ENCODE measurements around the gene SI.

The SI gene

GRCh38 chr3:165056510-165056909 lies 21.8 kb downstream of the SI start:
- Histone ChIP-seq H2BK5ac (ENCODE audit: low read length) (no peak overlapping the region), H3K4ac (ENCODE audit: low read length) (no peak overlapping the region), H3K14ac (ENCODE audit: low read length) (no peak overlapping the region), H3K36me3 (replicated peaks in 1 of 2; ENCODE audit: control insufficient read depth in 2 of 2, insufficient read depth in 2 of 2, low read length in 2 of 2) (no peaks in the 10 kb centered on the region), H2AK5ac (ENCODE audit: low read depth, low read length) (no peak overlapping the region), H3K4me3 (ENCODE audit: low read length in 2 of 2) (no peak overlapping the region), H3K9ac (ENCODE audit: low read depth, low read length, poor library complexity) (no peak overlapping the region), H3K4me2 (ENCODE audit: insufficient read depth, low read length, poor library complexity, severe bottlenecking) (no peak overlapping the region), H3K18ac (ENCODE audit: low read length) (no peak overlapping the region), H2AFZ (ENCODE audit: low read length) (no peak overlapping the region), H3K79me1 (ENCODE audit: low read depth, low read length) (no peaks in the 10 kb centered on the region), H3K27ac (replicated peaks; ENCODE audit: low read length) (no peak overlapping the region), H2BK12ac (ENCODE audit: low read length) (no peak overlapping the region), H2BK15ac (ENCODE audit: low read length) (no peak overlapping the region), H3K23ac (ENCODE audit: low read depth, low read length, poor library complexity) (no peak overlapping the region), H4K91ac (ENCODE audit: low read depth, low read length, poor library complexity) (no peak overlapping the region), H3K9me3 (replicated peaks in 1 of 2; ENCODE audit: control insufficient read depth in 2 of 2, insufficient read depth in 1 of 2, low read depth in 1 of 2, low read length in 2 of 2) (no peaks in the 10 kb centered on the region), H4K8ac (ENCODE audit: low read depth, low read length) (no peak overlapping the region), H3K4me1 (ENCODE audit: control insufficient read depth in 2 of 2, insufficient read depth in 1 of 2, low read depth in 1 of 2, low read length in 2 of 2) (no peaks in the 10 kb centered on the region), H2BK120ac (ENCODE audit: low read depth, low read length) (no peak overlapping the region), H3K27me3 (ENCODE audit: control insufficient read depth in 3 of 3, insufficient read depth in 3 of 3, low read depth in 1 of 3, low read length in 3 of 3) (no peaks in the 10 kb centered on the region)
- DNase-seq (ENCODE audit: low spot score) = no peak
- WGBS, 2 donors (ENCODE audit: extremely low coverage in 2 of 2, insufficient read length in 2 of 2, insufficient replicate concordance in 1 of 2) = no CpG with 5 or more reads among the region's 2 CpGs

- no CpG with 5 or more reads among the region's 1 CpG for WGBS, 2 donors (ENCODE audit: extremely low coverage in 2 of 2, insufficient read length in 2 of 2, insufficient replicate concordance in 1 of 2)
- Histone ChIP-seq H3K18ac (ENCODE audit: low read length) (no peak overlapping the region), H3K27me3 (ENCODE audit: control insufficient read depth in 3 of 3, insufficient read depth in 3 of 3, low read depth in 1 of 3, low read length in 3 of 3) (no peaks in the 10 kb centered on the region), H3K4me1 (ENCODE audit: control insufficient read depth in 2 of 2, insufficient read depth in 1 of 2, low read depth in 1 of 2, low read length in 2 of 2) (no peaks in the 10 kb centered on the region), H4K91ac (ENCODE audit: low read depth, low read length, poor library complexity) (no peak overlapping the region), H3K4ac (ENCODE audit: low read length) (no peak overlapping the region), H3K4me3 (ENCODE audit: low read length in 2 of 2) (no peak overlapping the region), H2AK5ac (ENCODE audit: low read depth, low read length) (no peak overlapping the region), H2BK12ac (ENCODE audit: low read length) (no peak overlapping the region), H3K9me3 (replicated peaks in 1 of 2; ENCODE audit: control insufficient read depth in 2 of 2, insufficient read depth in 1 of 2, low read depth in 1 of 2, low read length in 2 of 2) (peaks cover 0 to 4% of the 10 kb centered on the region in 2 donors), H3K23ac (ENCODE audit: low read depth, low read length, poor library complexity) (no peak overlapping the region), H3K4me2 (ENCODE audit: insufficient read depth, low read length, poor library complexity, severe bottlenecking) (no peak overlapping the region), H3K36me3 (replicated peaks in 1 of 2; ENCODE audit: control insufficient read depth in 2 of 2, insufficient read depth in 2 of 2, low read length in 2 of 2) (no peaks in the 10 kb centered on the region), H2BK120ac (ENCODE audit: low read depth, low read length) (no peak overlapping the region), H3K79me1 (ENCODE audit: low read depth, low read length) (no peaks in the 10 kb centered on the region), H3K9ac (ENCODE audit: low read depth, low read length, poor library complexity) (no peak overlapping the region), H3K27ac (replicated peaks; ENCODE audit: low read length) (no peak overlapping the region), H3K14ac (ENCODE audit: low read length) (no peak overlapping the region), H2AFZ (ENCODE audit: low read length) (no peak overlapping the region), H4K8ac (ENCODE audit: low read depth, low read length) (no peak overlapping the region), H2BK15ac (ENCODE audit: low read length) (no peak overlapping the region), H2BK5ac (ENCODE audit: low read length) (no peak overlapping the region)
- no peak for DNase-seq (ENCODE audit: low spot score)
Measured at GRCh38 chr3:165040186-165040585, 38.1 kb downstream of the SI start.

- Histone ChIP-seq H3K9me3 (replicated peaks in 1 of 2; ENCODE audit: control insufficient read depth in 2 of 2, insufficient read depth in 1 of 2, low read depth in 1 of 2, low read length in 2 of 2) (no peaks in the 10 kb centered on the region), H3K4ac (ENCODE audit: low read length) (no peak overlapping the region), H3K27ac (replicated peaks; ENCODE audit: low read length) (no peak overlapping the region), H3K4me3 (ENCODE audit: low read length in 2 of 2) (no peak overlapping the region), H2BK5ac (ENCODE audit: low read length) (no peak overlapping the region), H3K36me3 (replicated peaks in 1 of 2; ENCODE audit: control insufficient read depth in 2 of 2, insufficient read depth in 2 of 2, low read length in 2 of 2) (no peaks in the 10 kb centered on the region), H3K9ac (ENCODE audit: low read depth, low read length, poor library complexity) (no peak overlapping the region), H3K79me1 (ENCODE audit: low read depth, low read length) (no peaks in the 10 kb centered on the region), H2BK120ac (ENCODE audit: low read depth, low read length) (no peak overlapping the region), H2AK5ac (ENCODE audit: low read depth, low read length) (no peak overlapping the region), H3K4me1 (ENCODE audit: control insufficient read depth in 2 of 2, insufficient read depth in 1 of 2, low read depth in 1 of 2, low read length in 2 of 2) (no peaks in the 10 kb centered on the region), H3K4me2 (ENCODE audit: insufficient read depth, low read length, poor library complexity, severe bottlenecking) (no peak overlapping the region), H3K23ac (ENCODE audit: low read depth, low read length, poor library complexity) (no peak overlapping the region), H3K18ac (ENCODE audit: low read length) (no peak overlapping the region), H2BK15ac (ENCODE audit: low read length) (no peak overlapping the region), H3K14ac (ENCODE audit: low read length) (no peak overlapping the region), H4K8ac (ENCODE audit: low read depth, low read length) (no peak overlapping the region), H2AFZ (ENCODE audit: low read length) (no peak overlapping the region), H3K27me3 (ENCODE audit: control insufficient read depth in 3 of 3, insufficient read depth in 3 of 3, low read depth in 1 of 3, low read length in 3 of 3) (no peaks in the 10 kb centered on the region), H2BK12ac (ENCODE audit: low read length) (no peak overlapping the region), H4K91ac (ENCODE audit: low read depth, low read length, poor library complexity) (no peak overlapping the region)
- no CpG with 5 or more reads among the region's 3 CpGs for WGBS, 2 donors (ENCODE audit: extremely low coverage in 2 of 2, insufficient read length in 2 of 2, insufficient replicate concordance in 1 of 2)
- DNase-seq (ENCODE audit: low spot score) = no peak
Measured at GRCh38 chr3:165011557-165011956, 66.7 kb downstream of the SI start.

- Histone ChIP-seq H3K9ac (ENCODE audit: low read depth, low read length, poor library complexity) (no peak overlapping the region), H3K27ac (replicated peaks; ENCODE audit: low read length) (no peak overlapping the region), H3K27me3 (ENCODE audit: control insufficient read depth in 3 of 3, insufficient read depth in 3 of 3, low read depth in 1 of 3, low read length in 3 of 3) (no peaks in the 10 kb centered on the region), H2BK120ac (ENCODE audit: low read depth, low read length) (no peak overlapping the region), H3K36me3 (replicated peaks in 1 of 2; ENCODE audit: control insufficient read depth in 2 of 2, insufficient read depth in 2 of 2, low read length in 2 of 2) (no peaks in the 10 kb centered on the region), H3K4ac (ENCODE audit: low read length) (no peak overlapping the region), H3K14ac (ENCODE audit: low read length) (no peak overlapping the region), H2BK12ac (ENCODE audit: low read length) (no peak overlapping the region), H2BK15ac (ENCODE audit: low read length) (no peak overlapping the region), H2AFZ (ENCODE audit: low read length) (no peak overlapping the region), H3K23ac (ENCODE audit: low read depth, low read length, poor library complexity) (no peak overlapping the region), H3K9me3 (replicated peaks in 1 of 2; ENCODE audit: control insufficient read depth in 2 of 2, insufficient read depth in 1 of 2, low read depth in 1 of 2, low read length in 2 of 2) (no peaks in the 10 kb centered on the region), H2BK5ac (ENCODE audit: low read length) (no peak overlapping the region), H4K8ac (ENCODE audit: low read depth, low read length) (no peak overlapping the region), H3K4me1 (ENCODE audit: control insufficient read depth in 2 of 2, insufficient read depth in 1 of 2, low read depth in 1 of 2, low read length in 2 of 2) (no peaks in the 10 kb centered on the region), H3K18ac (ENCODE audit: low read length) (no peak overlapping the region), H3K4me2 (ENCODE audit: insufficient read depth, low read length, poor library complexity, severe bottlenecking) (no peak overlapping the region), H3K4me3 (ENCODE audit: low read length in 2 of 2) (no peak overlapping the region), H3K79me1 (ENCODE audit: low read depth, low read length) (no peaks in the 10 kb centered on the region), H4K91ac (ENCODE audit: low read depth, low read length, poor library complexity) (no peak overlapping the region), H2AK5ac (ENCODE audit: low read depth, low read length) (no peak overlapping the region)
- no peak for DNase-seq (ENCODE audit: low spot score)
- no CpG with 5 or more reads among the region's 1 CpG for WGBS, 2 donors (ENCODE audit: extremely low coverage in 2 of 2, insufficient read length in 2 of 2, insufficient replicate concordance in 1 of 2)
Measured at GRCh38 chr3:164984947-164985346, 93.3 kb downstream of the SI start.

Measured in neuronal stem cell (in vitro differentiated cells).